SK-N-MC (cell line): ENCODE measurements around the gene ABLIM1.

Experiments used
- EZH2 ChIP-seq: fragments of 200-600 bp; sonication (generic); IDR thresholded peaks from one replicate; pipeline ENCODE4 v1.6.1; 2017; ENCODE audit warnings: antibody characterized with exemption
- FOXP2 ChIP-seq: optimal IDR thresholded peaks from 2 replicates; pipeline ENCODE3; 2011; ENCODE audit warnings: mild to moderate bottlenecking, moderate library complexity; ENCODE audit not compliant: insufficient read depth; ENCODE audit errors: extremely low read length, control extremely low read depth
- POLR2AphosphoS5 ChIP-seq: IDR thresholded peaks from 2 replicates; pipeline ENCODE4 v1.6.1; 2012; ENCODE audit warnings: mild to moderate bottlenecking, low read depth, low read length, borderline replicate concordance

DNA sequence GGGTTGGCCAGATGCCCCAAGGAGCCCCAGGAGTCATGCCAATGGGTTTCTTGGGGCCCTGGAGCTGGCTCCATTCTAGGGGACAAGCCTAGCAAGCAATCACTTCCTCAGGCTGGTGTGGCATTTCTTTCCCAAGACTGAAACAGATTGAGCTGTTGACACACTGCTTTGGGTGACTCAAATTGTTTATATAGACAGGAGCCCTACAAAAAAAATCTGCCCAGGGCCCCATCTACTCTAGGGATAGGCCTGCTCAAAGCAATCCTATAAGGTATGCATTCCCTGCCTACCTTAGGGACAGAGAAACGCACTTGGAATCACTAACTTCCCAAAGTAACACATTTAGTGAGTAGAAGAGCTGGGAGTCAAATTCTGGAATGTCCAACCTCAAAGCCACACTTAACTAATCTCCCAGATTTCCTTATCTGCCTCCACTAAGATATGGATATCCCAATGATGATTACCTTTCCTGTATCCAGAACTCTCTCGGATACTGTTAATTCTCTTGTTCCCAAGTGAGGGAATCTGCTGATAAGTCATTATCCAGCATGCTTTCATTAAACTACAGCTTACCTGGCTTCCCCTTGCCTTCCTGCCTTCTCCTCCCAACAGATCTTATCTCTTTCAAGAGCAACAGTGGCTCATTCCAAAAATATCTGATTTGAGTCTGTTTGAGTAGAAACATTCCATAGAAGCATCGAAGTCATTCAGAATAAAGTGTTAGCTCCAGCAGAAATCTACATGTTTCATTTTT lies 3.1 kb downstream of the ABLIM1 start:
- TF ChIP-seq EZH2 (no peak), POLR2AphosphoS5 (no peak), FOXP2 (no peak)
